Measurements from ENCODE around the gene LMAN2L. TPM values are rescaled to one million over a fixed set of nuclear protein-coding genes. Genes with fewer than 3 reads are reported as not detected.

The LMAN2L gene
- total and polyA plus RNA-seq, 2 donors (not counting 1 experiment from before 2014, with no cell fraction given): 5.7 to 10.7 TPM

- Mint-ChIP-seq H3K4me3 (no peak overlapping the region), H3K27me3 (no peaks in the 10 kb centered on the region), H3K9me3 (ENCODE audit: insufficient read depth) (no peaks in the 10 kb centered on the region), H3K27ac (no peak overlapping the region), H3K4me1 (no peaks in the 10 kb centered on the region)
- Histone ChIP-seq H3K4me1 (ENCODE audit: control insufficient read depth in 2 of 2, insufficient read depth in 2 of 2, low read length in 2 of 2) (no peaks in the 10 kb centered on the region), H3K27ac (ENCODE audit: low read length in 2 of 2) (no peak overlapping the region), H3K27me3 (replicated peaks in 1 of 4; ENCODE audit: control extremely low read depth in 1 of 4, control insufficient read depth in 3 of 4, insufficient read depth in 4 of 4, low read length in 3 of 4) (no peaks in the 10 kb centered on the region), H3K9me3 (ENCODE audit: control extremely low read depth in 1 of 3, control insufficient read depth in 2 of 3, insufficient read depth in 1 of 3, low read length in 2 of 3) (no peaks in the 10 kb centered on the region), H4K20me1 (ENCODE audit: control insufficient read depth, insufficient read depth, low read length, poor library complexity, severe bottlenecking) (no peaks in the 10 kb centered on the region), H3K4me3 (ENCODE audit: control extremely low read depth in 1 of 5, extremely low read depth in 1 of 5, insufficient read depth in 1 of 5, low read depth in 2 of 5, low read length in 4 of 5) (no peak overlapping the region), H3K36me3 (replicated peaks in 1 of 2; ENCODE audit: control extremely low read depth in 1 of 2, control insufficient read depth in 1 of 2, extremely low read depth in 1 of 2, insufficient read depth in 2 of 2, low read length in 1 of 2) (no peaks in the 10 kb centered on the region), H3K79me2 (ENCODE audit: control insufficient read depth, insufficient read depth, low read length) (no peaks in the 10 kb centered on the region), H3K9ac (ENCODE audit: low read length) (no peak overlapping the region), H3K4me2 (replicated peaks; ENCODE audit: low read depth, low read length, poor library complexity, severe bottlenecking) (no peak overlapping the region), H2AFZ (ENCODE audit: insufficient read depth, low read depth, low read length, poor library complexity, severe bottlenecking) (no peak overlapping the region)
- no peak for TF ChIP-seq EZH2 (IDR thresholded peaks at IDR 0.05; ENCODE audit: borderline replicate concordance, insufficient read depth, low read depth, low read length, poor library complexity, severe bottlenecking)
- TF ChIP-seq, protein P1, sequence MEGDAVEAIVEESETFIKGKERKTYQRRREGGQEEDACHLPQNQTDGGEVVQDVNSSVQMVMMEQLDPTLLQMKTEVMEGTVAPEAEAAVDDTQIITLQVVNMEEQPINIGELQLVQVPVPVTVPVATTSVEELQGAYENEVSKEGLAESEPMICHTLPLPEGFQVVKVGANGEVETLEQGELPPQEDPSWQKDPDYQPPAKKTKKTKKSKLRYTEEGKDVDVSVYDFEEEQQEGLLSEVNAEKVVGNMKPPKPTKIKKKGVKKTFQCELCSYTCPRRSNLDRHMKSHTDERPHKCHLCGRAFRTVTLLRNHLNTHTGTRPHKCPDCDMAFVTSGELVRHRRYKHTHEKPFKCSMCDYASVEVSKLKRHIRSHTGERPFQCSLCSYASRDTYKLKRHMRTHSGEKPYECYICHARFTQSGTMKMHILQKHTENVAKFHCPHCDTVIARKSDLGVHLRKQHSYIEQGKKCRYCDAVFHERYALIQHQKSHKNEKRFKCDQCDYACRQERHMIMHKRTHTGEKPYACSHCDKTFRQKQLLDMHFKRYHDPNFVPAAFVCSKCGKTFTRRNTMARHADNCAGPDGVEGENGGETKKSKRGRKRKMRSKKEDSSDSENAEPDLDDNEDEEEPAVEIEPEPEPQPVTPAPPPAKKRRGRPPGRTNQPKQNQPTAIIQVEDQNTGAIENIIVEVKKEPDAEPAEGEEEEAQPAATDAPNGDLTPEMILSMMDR (IDR thresholded peaks at IDR 0.05): no peak
- no peak for ATAC-seq (ENCODE audit: low read depth)
- DNase-seq: no peak
- ChIA-PET CTCF (interaction anchor here (0.6 kb wide), 1 partner anchor 1539 kb away, joined by 3 read pairs; no protein-coding TSS in a partner anchor), POLR2A (no interaction called here)
- intact Hi-C loops (cut with micrococcal nuclease): no loop called here
- WGBS (ENCODE audit: insufficient coverage): 95% methylated on average over 2 of the region's 6 CpGs
Measured at GRCh38 chr2:96699021-96699420, 40.8 kb downstream of the LMAN2L start.

- POLR2A ChIA-PET: no interaction called here
- DNase-seq (no peak), ATAC-seq (ENCODE audit: low read depth) (no peak)
- Histone ChIP-seq H3K79me2 (ENCODE audit: control insufficient read depth, insufficient read depth, low read length) (no peaks in the 10 kb centered on the region), H3K36me3 (replicated peaks in 1 of 2; ENCODE audit: control extremely low read depth in 1 of 2, control insufficient read depth in 1 of 2, extremely low read depth in 1 of 2, insufficient read depth in 2 of 2, low read length in 1 of 2) (no peaks in the 10 kb centered on the region), H4K20me1 (ENCODE audit: control insufficient read depth, insufficient read depth, low read length, poor library complexity, severe bottlenecking) (no peaks in the 10 kb centered on the region), H3K4me3 (ENCODE audit: control extremely low read depth in 1 of 5, extremely low read depth in 1 of 5, insufficient read depth in 1 of 5, low read depth in 2 of 5, low read length in 4 of 5) (no peak overlapping the region), H3K9me3 (ENCODE audit: control extremely low read depth in 1 of 3, control insufficient read depth in 2 of 3, insufficient read depth in 1 of 3, low read length in 2 of 3) (no peaks in the 10 kb centered on the region), H3K27me3 (replicated peaks in 1 of 4; ENCODE audit: control extremely low read depth in 1 of 4, control insufficient read depth in 3 of 4, insufficient read depth in 4 of 4, low read length in 3 of 4) (no peaks in the 10 kb centered on the region), H3K4me2 (replicated peaks; ENCODE audit: low read depth, low read length, poor library complexity, severe bottlenecking) (no peak overlapping the region), H2AFZ (ENCODE audit: insufficient read depth, low read depth, low read length, poor library complexity, severe bottlenecking) (no peak overlapping the region), H3K27ac (ENCODE audit: low read length in 2 of 2) (no peak overlapping the region), H3K4me1 (ENCODE audit: control insufficient read depth in 2 of 2, insufficient read depth in 2 of 2, low read length in 2 of 2) (no peaks in the 10 kb centered on the region), H3K9ac (ENCODE audit: low read length) (no peak overlapping the region)
- Mint-ChIP-seq H3K27me3 (no peaks in the 10 kb centered on the region), H3K9me3 (ENCODE audit: insufficient read depth) (no peaks in the 10 kb centered on the region), H3K4me1 (no peaks in the 10 kb centered on the region), H3K27ac (no peak overlapping the region), H3K4me3 (no peak overlapping the region)
- TF ChIP-seq, protein P1 (IDR thresholded peaks at IDR 0.05): no peak
- no peak for TF ChIP-seq EZH2 (IDR thresholded peaks at IDR 0.05; ENCODE audit: borderline replicate concordance, insufficient read depth, low read depth, low read length, poor library complexity, severe bottlenecking)
- WGBS (ENCODE audit: insufficient coverage): 98% methylated on average over 9 of the region's 14 CpGs
- intact Hi-C loops (cut with micrococcal nuclease): no loop called here
- CTCF ChIA-PET: interaction anchor here (1.2 kb wide), 1 partner anchor 10 kb away, joined by 3 read pairs; no protein-coding TSS in a partner anchor
Measured at GRCh38 chr2:96698221-96698861, 41.5 kb downstream of the LMAN2L start.

Data from B cell (primary cell).